MM.1S (cell line): ENCODE measurements around the gene PRICKLE3.

Experiments
- CTCF ChIP-seq: fragments of 300-600 bp; sonication (generic); IDR thresholded peaks from 2 replicates; pipeline ENCODE4 v1.5.1; 2016; ENCODE audit warnings: antibody characterized with exemption, low read length, mixed read lengths
- EZH2 ChIP-seq: fragments of 300-600 bp; sonication (generic); optimal IDR thresholded peaks from 2 replicates; pipeline ENCODE3; 2017; ENCODE audit warnings: low read depth, mild to moderate bottlenecking, antibody characterized with exemption, low read length, mixed read lengths
- EZH2phosphoT487 ChIP-seq: fragments of 300-600 bp; sonication (generic); IDR thresholded peaks from 2 replicates; pipeline ENCODE4 v1.6.1; 2018; ENCODE audit warnings: antibody characterized with exemption, low read length

GRCh38 chrX:49183701-49184281 lies 2.4 kb downstream of the PRICKLE3 start:
- TF ChIP-seq CTCF, result no peak
- TF ChIP-seq EZH2, result no peak
- TF ChIP-seq EZH2phosphoT487, result no peak
